HEK293T (cell line): Measurements from ENCODE around the gene MTERF4.

Source experiments
- ARNT ChIP-seq: fragments of 450-650 bp; IDR thresholded peaks from 2 replicates; pipeline ENCODE4 v1.6.1; 2017; ENCODE audit warnings: mild to moderate bottlenecking
- BHLHE40 ChIP-seq: fragments of 450-650 bp; IDR thresholded peaks from 2 replicates; pipeline ENCODE4 v1.6.1; 2016; ENCODE audit warnings: mild to moderate bottlenecking, moderate library complexity, borderline replicate concordance
- ELF4 ChIP-seq: fragments of 450-650 bp; IDR thresholded peaks from 2 replicates; pipeline ENCODE4 v1.6.1; 2017; ENCODE audit warnings: antibody characterized with exemption
- FOXA1 ChIP-seq: fragments of 450-650 bp; IDR thresholded peaks from 2 replicates; pipeline ENCODE4 v1.6.1; 2016; ENCODE audit warnings: mild to moderate bottlenecking
- FOXK2 ChIP-seq: fragments of 450-650 bp; IDR thresholded peaks from 2 replicates; pipeline ENCODE4 v1.6.1; 2016; ENCODE audit warnings: mild to moderate bottlenecking
- FOXM1 ChIP-seq: fragments of 450-650 bp; IDR thresholded peaks from 2 replicates; pipeline ENCODE4 v1.6.1; 2017; ENCODE audit warnings: mild to moderate bottlenecking, borderline replicate concordance
- HDGF ChIP-seq: fragments of 450-650 bp; IDR thresholded peaks from 2 replicates; pipeline ENCODE4 v1.6.1; 2017; ENCODE audit warnings: antibody characterized with exemption, borderline replicate concordance
- LEF1 ChIP-seq: fragments of 450-650 bp; IDR thresholded peaks from 2 replicates; pipeline ENCODE4 v1.6.1; 2017; ENCODE audit warnings: mild to moderate bottlenecking, borderline replicate concordance
- NFRKB ChIP-seq: fragments of 450-650 bp; IDR thresholded peaks from 2 replicates; pipeline ENCODE4 v1.6.1; 2016; ENCODE audit warnings: mild to moderate bottlenecking, moderate library complexity
- SP1 ChIP-seq: fragments of 450-650 bp; IDR thresholded peaks from 2 replicates; pipeline ENCODE4 v1.6.1; 2017
- SUZ12 ChIP-seq: fragments of 450-650 bp; IDR thresholded peaks from 2 replicates; pipeline ENCODE4 v1.6.1; 2016; ENCODE audit warnings: mild to moderate bottlenecking
- ZNF384 ChIP-seq: fragments of 450-650 bp; IDR thresholded peaks from 2 replicates; pipeline ENCODE4 v1.6.1; 2016
- TF ChIP-seq, protein P1 (sequence below): fragments of 450-650 bp; IDR thresholded peaks from 2 replicates; pipeline ENCODE4 v1.6.1; 2016

DNA sequence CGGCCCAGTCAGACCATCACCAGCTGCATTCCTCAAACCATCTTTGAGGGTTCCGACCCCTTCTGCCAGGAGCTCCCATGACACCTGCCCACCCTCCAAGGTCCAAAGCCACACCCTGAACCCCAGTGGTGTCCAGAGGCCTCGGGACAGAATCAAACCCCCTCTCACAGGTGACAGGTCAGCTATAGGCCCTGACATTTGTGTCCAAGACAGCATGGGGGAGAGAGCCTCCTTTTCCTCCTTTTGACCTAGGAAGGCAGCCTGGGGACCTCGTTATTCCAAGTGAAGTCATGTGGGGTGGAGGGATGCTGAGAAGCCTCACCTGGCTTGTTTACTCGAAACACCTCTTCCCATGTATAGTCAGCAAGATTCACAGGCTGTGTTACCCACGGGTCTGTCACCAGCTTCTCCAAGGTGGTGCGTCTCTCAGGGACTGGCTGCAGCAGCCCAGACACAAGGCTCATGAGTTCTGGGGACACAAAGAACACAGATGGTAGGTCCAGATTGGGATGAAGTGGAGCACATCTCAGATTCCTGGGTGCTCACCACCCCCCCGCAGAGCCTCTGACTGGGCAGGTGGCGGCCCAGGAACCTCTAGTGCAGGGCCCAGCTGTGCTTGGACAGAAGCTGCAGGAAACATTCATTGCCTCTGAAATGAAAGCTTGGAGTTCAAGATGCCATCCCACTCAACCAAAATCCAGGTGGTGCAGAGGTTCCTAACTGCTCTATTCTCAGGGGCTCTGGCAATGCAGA lies 5.1 kb upstream of the MTERF4 start:
- TF ChIP-seq LEF1, result no peak
- no peak for TF ChIP-seq FOXA1
- no peak for TF ChIP-seq FOXK2
- TF ChIP-seq SP1, result no peak
- no peak for TF ChIP-seq BHLHE40
- TF ChIP-seq HDGF, result no peak
- TF ChIP-seq ELF4, result no peak
- no peak for TF ChIP-seq SUZ12
- TF ChIP-seq, protein P1, sequence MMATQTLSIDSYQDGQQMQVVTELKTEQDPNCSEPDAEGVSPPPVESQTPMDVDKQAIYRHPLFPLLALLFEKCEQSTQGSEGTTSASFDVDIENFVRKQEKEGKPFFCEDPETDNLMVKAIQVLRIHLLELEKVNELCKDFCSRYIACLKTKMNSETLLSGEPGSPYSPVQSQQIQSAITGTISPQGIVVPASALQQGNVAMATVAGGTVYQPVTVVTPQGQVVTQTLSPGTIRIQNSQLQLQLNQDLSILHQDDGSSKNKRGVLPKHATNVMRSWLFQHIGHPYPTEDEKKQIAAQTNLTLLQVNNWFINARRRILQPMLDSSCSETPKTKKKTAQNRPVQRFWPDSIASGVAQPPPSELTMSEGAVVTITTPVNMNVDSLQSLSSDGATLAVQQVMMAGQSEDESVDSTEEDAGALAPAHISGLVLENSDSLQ, result no peak
- no peak for TF ChIP-seq NFRKB
- no peak for TF ChIP-seq FOXM1
- no peak for TF ChIP-seq ZNF384
- TF ChIP-seq ARNT, result no peak
